GM10266 (cell line): ENCODE measurements around the gene SLC16A12.
"Not testable (repeated sequence)": the region's sequence is repeated elsewhere in the genome, so short reads cannot be mapped to it uniquely, and the experiment has no call there.

ENCODE experiments used
- DNase-seq: peaks from one replicate; pipeline ENCODE4 v3.0.0; 2012; ENCODE audit errors: extremely low spot score
- CTCF ChIP-seq: IDR thresholded peaks from 2 replicates; pipeline ENCODE4 v1.5.1; 2012; ENCODE audit warnings: mild to moderate bottlenecking, low read depth; ENCODE audit not compliant: control insufficient read depth, insufficient read depth; ENCODE audit errors: missing control alignments

The SLC16A12 gene

GRCh38 chr10:89391907-89392756 is 143.3 kb downstream of the SLC16A12 start, which contains the start of gene IFIT1:
Gene IFIT1 (plus strand): TSS chr10:89392623. CDS start chr10:89392713, 90 bp downstream.
- DNase-seq = peak; percentile 28

GRCh38 chr10:89391226-89391576 is 144.2 kb downstream of the SLC16A12 start:
- DNase-seq = not testable (repeated sequence)

More at GRCh38 chr10:89391907-89392756, 143.3 kb downstream of the SLC16A12 start, which contains the start of gene IFIT1:
- TF ChIP-seq CTCF = no peak

GRCh38 chr10:89390476-89391225 is 144.7 kb downstream of the SLC16A12 start:
- TF ChIP-seq CTCF = no peak
- DNase-seq = no peak

DNA sequence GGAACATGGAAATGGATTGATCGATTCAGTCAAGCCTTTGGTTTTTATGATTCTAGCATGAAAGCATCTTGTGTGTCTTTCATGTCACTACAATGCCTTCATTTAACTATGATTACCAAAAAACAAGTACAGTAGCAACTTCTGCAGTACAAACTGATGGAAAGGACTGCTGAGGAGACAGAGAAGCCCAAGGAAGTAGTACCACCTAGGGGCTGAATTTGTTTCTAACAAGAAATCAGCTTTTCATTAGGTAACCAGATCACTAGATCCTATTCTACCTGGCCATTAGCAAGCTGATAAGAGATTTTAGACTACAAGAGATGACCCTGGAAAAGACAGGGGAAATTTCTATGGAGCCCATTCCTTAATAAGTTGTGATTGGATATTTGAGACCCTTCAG is 146.1 kb downstream of the SLC16A12 start:
- DNase-seq = peak; percentile 11

GRCh38 chr10:89388806-89389205 is 146.6 kb downstream of the SLC16A12 start:
- DNase-seq = no peak

More for the DNA sequence above, 146.1 kb downstream of the SLC16A12 start:
- TF ChIP-seq CTCF = peak; percentile 37

DNA sequence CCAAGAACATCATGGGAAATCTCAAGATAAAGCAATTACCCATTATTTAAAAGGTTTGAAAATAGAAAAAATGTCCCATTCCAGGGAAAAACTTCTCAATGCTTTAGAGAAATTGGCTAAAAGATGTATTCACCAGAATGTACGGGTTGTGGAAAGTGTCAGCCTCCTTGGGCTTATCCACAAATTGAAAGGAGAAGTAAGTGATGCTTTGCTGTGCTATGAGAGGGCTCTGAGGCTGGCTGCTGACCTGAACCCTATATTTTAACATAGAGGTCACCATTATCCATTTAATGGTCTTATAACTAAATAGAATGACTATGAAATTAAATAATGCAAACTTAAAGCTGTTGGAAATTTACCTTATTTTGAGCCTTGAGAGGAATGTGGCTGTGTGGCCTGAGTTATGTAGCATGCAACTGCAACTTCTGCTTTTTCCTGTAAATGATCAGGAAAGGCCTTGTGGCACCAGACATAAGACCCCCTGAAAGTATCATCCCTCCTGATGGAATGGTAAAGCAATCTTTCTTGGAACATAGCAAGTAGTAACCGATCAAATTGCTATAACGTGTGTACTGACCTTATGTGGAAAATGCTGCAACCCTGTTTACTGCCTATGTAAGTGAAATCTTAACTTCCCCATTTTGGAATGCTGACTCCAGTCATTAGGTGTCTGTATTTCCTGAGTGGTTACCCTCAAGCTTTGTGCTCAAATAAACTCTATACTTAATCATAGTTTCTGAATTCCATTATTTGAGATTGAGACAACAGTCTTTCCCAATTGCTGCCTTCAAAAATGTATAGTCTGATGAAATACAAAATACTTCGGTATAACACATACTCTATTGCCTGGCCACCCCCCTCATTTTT is 150.7 kb downstream of the SLC16A12 start:
- TF ChIP-seq CTCF = no peak
- DNase-seq = no peak

More at GRCh38 chr10:89388806-89389205, 146.6 kb downstream of the SLC16A12 start:
- no peak for TF ChIP-seq CTCF

- no peak for DNase-seq
- TF ChIP-seq CTCF = no peak
Observed at GRCh38 chr10:89382757-89383156, 152.6 kb downstream of the SLC16A12 start.
